DND-41 (cell line): ENCODE data around the gene UNC119B.

Experiments
- EZH2 ChIP-seq: IDR thresholded peaks from 3 replicates; pipeline ENCODE4 v1.6.1; 2012; ENCODE audit warnings: borderline replicate concordance, low read depth, mild to moderate bottlenecking, moderate library complexity, low read length, inconsistent platforms; ENCODE audit not compliant: severe bottlenecking
- TF ChIP-seq, protein P1 (sequence below): IDR thresholded peaks from 2 replicates; pipeline ENCODE4 v1.5.1; 2012; ENCODE audit warnings: borderline replicate concordance, low read length, moderate library complexity, mild to moderate bottlenecking; ENCODE audit not compliant: poor library complexity, severe bottlenecking; ENCODE audit errors: extremely low read depth

DNA sequence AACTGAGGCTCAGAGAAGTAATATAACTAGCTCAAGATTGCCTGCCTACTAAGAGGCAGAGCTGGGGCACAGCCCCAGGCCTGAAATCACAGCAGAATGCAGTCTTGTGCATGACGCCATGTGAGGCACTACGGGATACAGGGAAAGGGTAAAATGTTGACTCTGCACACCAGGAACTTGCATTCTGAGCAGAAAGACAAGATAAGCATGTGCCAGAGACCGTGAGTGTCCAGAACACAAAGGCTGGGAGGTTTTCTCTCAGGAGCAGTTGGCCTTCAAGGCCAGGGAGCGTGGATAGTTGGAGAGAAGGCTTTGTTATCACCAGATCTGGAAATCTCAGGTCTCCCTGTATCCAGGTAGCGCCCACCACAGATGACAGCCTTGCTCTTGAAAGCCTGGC, 46.5 kb upstream of the UNC119B start:
- TF ChIP-seq, protein P1, sequence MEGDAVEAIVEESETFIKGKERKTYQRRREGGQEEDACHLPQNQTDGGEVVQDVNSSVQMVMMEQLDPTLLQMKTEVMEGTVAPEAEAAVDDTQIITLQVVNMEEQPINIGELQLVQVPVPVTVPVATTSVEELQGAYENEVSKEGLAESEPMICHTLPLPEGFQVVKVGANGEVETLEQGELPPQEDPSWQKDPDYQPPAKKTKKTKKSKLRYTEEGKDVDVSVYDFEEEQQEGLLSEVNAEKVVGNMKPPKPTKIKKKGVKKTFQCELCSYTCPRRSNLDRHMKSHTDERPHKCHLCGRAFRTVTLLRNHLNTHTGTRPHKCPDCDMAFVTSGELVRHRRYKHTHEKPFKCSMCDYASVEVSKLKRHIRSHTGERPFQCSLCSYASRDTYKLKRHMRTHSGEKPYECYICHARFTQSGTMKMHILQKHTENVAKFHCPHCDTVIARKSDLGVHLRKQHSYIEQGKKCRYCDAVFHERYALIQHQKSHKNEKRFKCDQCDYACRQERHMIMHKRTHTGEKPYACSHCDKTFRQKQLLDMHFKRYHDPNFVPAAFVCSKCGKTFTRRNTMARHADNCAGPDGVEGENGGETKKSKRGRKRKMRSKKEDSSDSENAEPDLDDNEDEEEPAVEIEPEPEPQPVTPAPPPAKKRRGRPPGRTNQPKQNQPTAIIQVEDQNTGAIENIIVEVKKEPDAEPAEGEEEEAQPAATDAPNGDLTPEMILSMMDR: no peak
- no peak for TF ChIP-seq EZH2
